Epithelial cell of esophagus (primary cell): ENCODE data around the gene RBM28.

Experiments
- DNase-seq: peaks from one replicate; pipeline ENCODE4 v3.0.0; 2010; ENCODE audit warnings: low read depth
- H3K4me3 ChIP-seq: 2 replicates; pipeline ENCODE4 v1.5.1; 2011; ENCODE audit warnings: mild to moderate bottlenecking, low read length, control low read depth
- TF ChIP-seq, protein P1 (sequence below): IDR thresholded peaks from 2 replicates; pipeline ENCODE4 v1.5.1; 2011; ENCODE audit warnings: low read depth, mild to moderate bottlenecking, low read length, control low read depth, inconsistent platforms; ENCODE audit not compliant: insufficient read depth; ENCODE audit errors: missing control alignments

The RBM28 gene

DNA sequence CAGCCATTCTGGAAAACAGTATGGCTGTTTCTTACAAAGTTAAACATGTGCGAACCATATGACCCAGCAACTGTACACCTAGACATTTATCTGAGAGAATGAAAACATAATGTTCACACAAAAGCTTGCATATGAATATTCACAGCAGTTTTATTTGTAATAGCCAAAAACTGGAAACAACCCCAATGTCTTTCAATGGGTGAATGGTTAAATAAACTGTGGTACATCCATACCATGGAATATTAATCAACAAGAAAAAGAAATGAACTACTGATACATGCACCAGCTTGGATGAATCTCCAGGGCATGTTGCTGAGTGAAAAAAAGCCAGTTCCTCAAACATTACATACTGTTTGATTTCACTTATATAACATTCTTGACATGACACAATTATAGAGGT, 65.3 kb downstream of the RBM28 start:
- TF ChIP-seq, protein P1, sequence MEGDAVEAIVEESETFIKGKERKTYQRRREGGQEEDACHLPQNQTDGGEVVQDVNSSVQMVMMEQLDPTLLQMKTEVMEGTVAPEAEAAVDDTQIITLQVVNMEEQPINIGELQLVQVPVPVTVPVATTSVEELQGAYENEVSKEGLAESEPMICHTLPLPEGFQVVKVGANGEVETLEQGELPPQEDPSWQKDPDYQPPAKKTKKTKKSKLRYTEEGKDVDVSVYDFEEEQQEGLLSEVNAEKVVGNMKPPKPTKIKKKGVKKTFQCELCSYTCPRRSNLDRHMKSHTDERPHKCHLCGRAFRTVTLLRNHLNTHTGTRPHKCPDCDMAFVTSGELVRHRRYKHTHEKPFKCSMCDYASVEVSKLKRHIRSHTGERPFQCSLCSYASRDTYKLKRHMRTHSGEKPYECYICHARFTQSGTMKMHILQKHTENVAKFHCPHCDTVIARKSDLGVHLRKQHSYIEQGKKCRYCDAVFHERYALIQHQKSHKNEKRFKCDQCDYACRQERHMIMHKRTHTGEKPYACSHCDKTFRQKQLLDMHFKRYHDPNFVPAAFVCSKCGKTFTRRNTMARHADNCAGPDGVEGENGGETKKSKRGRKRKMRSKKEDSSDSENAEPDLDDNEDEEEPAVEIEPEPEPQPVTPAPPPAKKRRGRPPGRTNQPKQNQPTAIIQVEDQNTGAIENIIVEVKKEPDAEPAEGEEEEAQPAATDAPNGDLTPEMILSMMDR: no peak
- DNase-seq: no peak
- no peak overlapping the region for H3K4me3 ChIP-seq

DNA sequence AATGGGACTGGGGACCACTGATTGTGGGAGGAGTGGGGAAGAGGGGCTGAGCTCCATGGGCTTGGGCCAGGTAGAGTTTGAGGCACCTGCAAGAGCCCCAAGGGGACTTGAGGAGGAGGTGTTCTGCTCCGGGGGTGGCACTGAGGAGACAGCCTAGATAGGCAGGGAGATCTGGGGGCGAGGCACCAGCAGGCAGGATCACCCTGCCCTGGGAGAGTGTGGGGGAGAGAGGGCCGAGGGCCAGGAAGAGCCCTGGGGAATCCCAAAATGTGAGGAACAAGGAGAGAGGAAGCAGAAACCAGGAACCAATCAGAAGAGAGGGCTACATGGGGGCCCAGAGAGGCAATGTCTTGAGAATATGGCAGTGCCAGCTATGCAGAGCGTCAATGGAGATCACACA, 68.0 kb downstream of the RBM28 start:
- no peak for DNase-seq
- no peak overlapping the region for H3K4me3 ChIP-seq
- TF ChIP-seq, protein P1: no peak

DNA sequence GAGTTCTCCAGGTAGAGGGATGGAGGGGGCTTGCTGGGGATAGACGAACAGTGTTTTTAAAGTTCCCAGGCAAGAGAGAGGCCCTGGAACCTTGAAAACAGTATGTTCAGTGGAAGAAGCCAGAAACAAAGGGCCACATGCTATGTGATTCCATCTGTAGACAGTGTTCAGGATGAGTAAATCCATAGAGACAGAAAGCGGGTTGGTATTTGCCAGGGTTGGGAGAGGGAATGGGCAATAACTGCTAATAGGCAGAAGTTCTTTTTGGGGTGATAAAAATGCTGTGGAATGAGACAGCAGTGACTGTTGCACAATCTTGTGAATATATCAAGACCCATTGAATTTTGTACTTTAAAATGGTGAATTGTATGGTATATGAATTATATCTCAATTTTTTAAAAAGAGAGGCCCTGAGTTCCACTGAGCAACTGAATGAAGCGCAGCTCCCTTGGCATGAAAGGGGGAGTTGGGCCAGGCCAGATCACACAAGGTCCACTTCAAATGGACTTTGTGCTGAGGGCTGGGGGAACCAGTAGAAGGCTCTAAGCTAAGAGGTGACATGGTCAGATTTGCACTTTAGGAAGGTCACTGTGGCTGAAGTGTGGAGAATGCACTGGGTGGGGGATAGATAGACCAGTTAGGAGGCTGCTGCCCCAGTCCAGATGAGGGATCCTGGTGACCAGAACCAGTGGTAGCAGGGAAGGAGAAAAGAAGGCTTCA, 68.7 kb downstream of the RBM28 start:
- DNase-seq: no peak
- no peak overlapping the region for H3K4me3 ChIP-seq
- TF ChIP-seq, protein P1: no peak

DNA sequence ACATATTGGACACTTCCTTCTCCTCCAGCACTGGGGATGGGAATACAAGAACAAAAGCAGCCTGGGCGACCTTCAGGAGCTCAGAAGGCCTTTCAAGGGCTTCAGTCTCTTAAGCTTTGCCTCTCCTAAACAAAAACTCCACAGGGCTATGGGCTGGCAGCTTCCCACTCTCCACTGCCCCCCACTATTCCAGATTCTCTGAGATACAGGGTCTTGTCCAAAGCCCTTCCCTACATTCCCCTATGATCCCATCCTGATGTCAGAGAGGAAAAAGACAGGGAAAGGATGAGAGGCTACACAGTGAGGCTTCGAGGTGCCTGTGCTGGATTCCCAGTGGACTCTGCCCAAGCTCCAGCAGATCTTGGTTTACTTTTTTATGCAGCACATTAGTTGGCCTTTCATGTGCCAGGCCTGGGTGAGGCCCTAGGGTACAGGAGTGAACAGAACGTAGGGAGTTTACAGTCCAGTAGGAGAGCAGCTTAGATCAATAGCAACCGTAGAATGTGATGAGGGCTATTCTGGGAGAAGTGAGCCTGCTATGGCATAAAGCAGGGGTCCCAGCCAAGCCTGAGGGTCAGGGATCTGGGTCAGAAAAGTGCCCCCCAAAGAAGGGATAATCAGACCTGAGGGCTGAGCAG, 69.3 kb downstream of the RBM28 start:
- TF ChIP-seq, protein P1: no peak
- no peak for DNase-seq
- no peak overlapping the region for H3K4me3 ChIP-seq

DNA sequence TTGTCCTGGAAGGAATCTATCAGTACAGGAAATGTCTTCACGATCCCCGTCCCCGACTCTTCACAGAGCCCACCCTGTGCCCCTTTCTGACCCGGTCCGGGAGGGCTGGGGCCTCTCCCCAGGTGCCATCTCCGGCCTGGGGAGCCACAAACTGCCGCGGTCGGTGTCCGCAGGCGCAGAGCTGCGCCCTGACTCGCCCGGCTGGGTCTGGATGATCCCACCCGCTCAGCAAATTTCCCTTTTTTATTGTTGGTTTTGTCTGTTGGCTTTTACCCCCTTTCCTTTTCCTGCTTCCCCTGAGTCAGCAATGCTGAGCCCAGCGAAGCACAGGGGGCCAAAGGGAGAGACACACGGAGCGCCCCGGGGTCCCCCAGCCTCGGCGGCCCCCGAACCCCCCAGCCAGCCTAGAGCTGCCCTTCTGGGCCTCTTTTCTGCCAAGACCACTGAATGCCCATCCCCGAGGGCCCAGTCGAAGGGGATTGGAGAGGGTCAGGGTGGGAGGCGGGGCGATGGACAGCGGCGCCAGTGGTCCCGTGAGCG, 71.7 kb downstream of the RBM28 start:
- H3K4me3 ChIP-seq: peak overlapping the region; percentile 16
- no peak for DNase-seq
- TF ChIP-seq, protein P1: no peak

DNA sequence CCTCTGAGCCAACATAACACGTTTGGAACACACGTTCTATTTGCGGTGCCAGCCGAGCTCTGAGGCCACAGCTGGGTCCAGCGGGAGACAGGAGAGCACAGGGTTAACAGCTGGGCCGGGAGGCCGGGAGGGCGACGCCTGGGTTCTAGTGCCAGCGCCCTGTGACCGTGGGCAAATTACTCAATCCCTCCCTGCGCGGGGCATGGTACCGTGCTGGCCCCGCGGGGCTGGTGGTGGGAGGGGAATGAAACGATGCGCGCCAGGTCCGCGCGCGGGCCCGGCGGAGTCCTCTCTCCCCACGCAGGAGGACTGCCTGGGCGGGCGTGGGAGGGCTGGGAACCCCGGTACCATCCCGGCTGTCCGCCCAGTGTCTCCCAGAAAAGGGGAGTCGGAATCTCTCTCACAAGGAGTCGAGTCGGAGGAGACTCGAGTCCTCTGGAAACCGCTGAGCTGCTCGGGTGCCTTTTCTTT, 72.2 kb downstream of the RBM28 start:
- TF ChIP-seq, protein P1: no peak
- DNase-seq: no peak
- peak overlapping the region; percentile 16 for H3K4me3 ChIP-seq
